Esophagus squamous epithelium (tissue), 5 donors: ENCODE data around the gene RTL10. TPM values are rescaled to one million over a fixed set of nuclear protein-coding genes. Genes with fewer than 3 reads are reported as not detected.
A peak's percentile ranks its signal among the peaks of the same experiment; 100 is the strongest.

Experiments
- DNase-seq: peaks from one replicate; lab custom pipeline; 2025; lab: John Stamatoyannopoulos, UW
- H3K27ac ChIP-seq, 4 donors: fragments of 200-600 bp; sonication (generic); one replicate each; pipeline ENCODE4 v1.5.1; 2016 to 2019; ENCODE audit warnings: mild to moderate bottlenecking in 1 of 4
- H3K27me3 ChIP-seq, 4 donors: fragments of 200-600 bp; sonication (generic); 1 replicate in 3 of 4; 2 replicates in 1 of 4; pipeline versions ENCODE4 v1.5.1 to v1.6.0; 2017 to 2021; ENCODE audit warnings: antibody characterized with exemption in 1 of 4
- H3K36me3 ChIP-seq, 3 donors: fragments of 200-600 bp; sonication (generic); one replicate each; pipeline ENCODE4 v1.5.1; 2016 to 2019
- H3K4me1 ChIP-seq, 3 donors: fragments of 200-600 bp; sonication (generic); one replicate each; pipeline ENCODE4 v1.5.1; 2017 to 2019
- H3K4me3 ChIP-seq, 4 donors: fragments of 200-600 bp; sonication (generic); 1 replicate in 3 of 4; 2 replicates in 1 of 4; pipeline ENCODE4 v1.5.1; 2016 to 2019; ENCODE audit warnings: mild to moderate bottlenecking in 2 of 4, moderate library complexity in 1 of 4
- H3K9me3 ChIP-seq, 3 donors: fragments of 200-600 bp; sonication (generic); one replicate each; pipeline ENCODE4 v1.5.1; 2016 to 2019
- CTCF ChIP-seq, 6 experiments: fragments of 450-650 bp in 4 of 6; fragments of 200-600 bp in 2 of 6; sonication (generic) in 2 of 6; IDR thresholded peaks; one replicate each; pipeline ENCODE4 v1.5.1; 2016 to 2019; ENCODE audit warnings: antibody characterized with exemption in 6 of 6, mild to moderate bottlenecking in 4 of 6, moderate library complexity in 4 of 6
- POLR2A ChIP-seq, 4 donors: fragments of 450-650 bp; IDR thresholded peaks; one replicate each; pipeline ENCODE4 v1.6.1; 2017; ENCODE audit warnings: antibody characterized with exemption in 4 of 4, mild to moderate bottlenecking in 4 of 4, moderate library complexity in 3 of 4
- WGBS, 2 donors: methylation state at CpG; one replicate each; pipeline ENCODE4 v1.1.5; 2018; 5-methylcytosine and 5-hydroxymethylcytosine counted together
- intact Hi-C: fragments of 100-400 bp; cut with DNase I; formaldehyde crosslinking; loops from one replicate; pipeline ENCODE4 v1.15.0; 2022
- total RNA-seq, 4 donors: library from RNA; depleted of rRNA; stranded (reverse); fragments of >200 nt; gene quantifications; one replicate each; pipeline ENCODE4 v1.1.0, GENCODE V29; 2016
- donor health status: DM: yes; HTN: yes; CAD: no.

Gene RTL10
- total RNA-seq, 4 donors from 2014 or later, result 9.4 to 18.2 (median 11.4) TPM

DNA sequence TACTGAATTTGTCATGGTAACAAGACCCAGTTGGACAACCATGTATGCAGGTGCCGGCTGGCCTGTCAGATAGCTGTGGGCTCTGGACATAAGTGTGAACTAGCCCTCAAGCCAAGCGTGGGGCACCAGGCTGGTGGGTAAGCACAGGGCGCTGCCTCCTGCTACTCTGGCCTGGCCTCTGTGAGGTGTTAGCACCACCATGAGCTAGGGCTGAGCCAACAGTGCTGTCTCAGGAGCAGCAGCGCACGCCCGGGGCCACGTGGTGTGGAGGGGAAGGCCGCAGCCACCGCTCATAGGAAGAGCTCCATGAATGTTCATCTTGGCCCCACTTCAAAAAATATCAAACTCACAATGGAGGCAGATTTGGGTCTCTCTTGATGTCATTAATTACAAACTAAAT lies 35.3 kb upstream of the RTL10 start:
- Histone ChIP-seq H3K27ac (no peak overlapping the region), H3K9me3 (no peaks in the 10 kb centered on the region), H3K4me1 (peaks cover 24 to 61% (median 28%) of the 10 kb centered on the region in 3 donors), H3K27me3 (no peaks in the 10 kb centered on the region), H3K4me3 (no peak overlapping the region), H3K36me3 (peaks cover 0 to 27% (median 0%) of the 10 kb centered on the region in 3 donors)
- intact Hi-C loops, result no loop called here
- 84 to 100% methylated on average over 3 to 5 of the region's 9 CpGs for WGBS, 2 donors
- TF ChIP-seq CTCF (IDR thresholded peaks at IDR 0.05) (no peak), POLR2A (IDR thresholded peaks at IDR 0.05) (no peak)
- DNase-seq, result no peak

DNA sequence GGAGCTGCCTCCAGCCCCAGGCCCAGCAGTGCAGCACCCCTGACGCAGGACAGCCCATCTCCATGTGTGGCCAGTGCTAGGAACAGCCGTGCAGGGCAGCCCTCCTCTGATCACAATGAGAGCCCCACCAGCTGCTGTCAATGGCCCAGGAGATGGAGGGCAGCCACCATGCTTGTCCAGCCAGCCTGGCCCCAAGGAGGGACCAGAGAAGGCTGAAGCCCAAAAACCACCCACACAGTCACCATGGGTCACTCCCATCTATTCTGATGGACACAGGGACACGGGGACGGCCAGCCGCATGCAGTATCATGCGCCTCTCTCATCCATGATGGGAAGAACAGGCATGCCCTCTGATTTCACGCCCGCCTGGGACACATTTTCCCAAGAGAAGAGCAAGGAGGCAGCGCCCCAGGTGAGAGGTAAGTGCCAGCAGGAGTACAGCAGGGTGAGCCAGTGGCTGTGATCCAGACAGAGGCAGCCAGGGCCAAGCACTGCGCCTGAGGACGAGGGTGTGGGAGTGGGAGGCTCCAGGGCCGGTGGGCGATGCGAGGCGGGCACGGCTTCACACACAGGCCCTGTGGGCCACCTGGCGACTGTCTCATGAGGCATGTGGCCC lies 33.6 kb upstream of the RTL10 start:
- DNase-seq, result no peak
- Histone ChIP-seq H3K27ac (no peak overlapping the region), H3K4me3 (no peak overlapping the region), H3K9me3 (no peaks in the 10 kb centered on the region), H3K27me3 (no peaks in the 10 kb centered on the region), H3K4me1 (peaks cover 24 to 61% (median 28%) of the 10 kb centered on the region in 3 donors), H3K36me3 (peaks cover 0 to 13% (median 0%) of the 10 kb centered on the region in 3 donors)
- TF ChIP-seq CTCF (IDR thresholded peaks at IDR 0.05) (no peak), POLR2A (IDR thresholded peaks at IDR 0.05) (no peak)
- WGBS, 2 donors, result 48 to 71% methylated on average over 12 of the region's 17 CpGs
- intact Hi-C loops, result no loop called here

DNA sequence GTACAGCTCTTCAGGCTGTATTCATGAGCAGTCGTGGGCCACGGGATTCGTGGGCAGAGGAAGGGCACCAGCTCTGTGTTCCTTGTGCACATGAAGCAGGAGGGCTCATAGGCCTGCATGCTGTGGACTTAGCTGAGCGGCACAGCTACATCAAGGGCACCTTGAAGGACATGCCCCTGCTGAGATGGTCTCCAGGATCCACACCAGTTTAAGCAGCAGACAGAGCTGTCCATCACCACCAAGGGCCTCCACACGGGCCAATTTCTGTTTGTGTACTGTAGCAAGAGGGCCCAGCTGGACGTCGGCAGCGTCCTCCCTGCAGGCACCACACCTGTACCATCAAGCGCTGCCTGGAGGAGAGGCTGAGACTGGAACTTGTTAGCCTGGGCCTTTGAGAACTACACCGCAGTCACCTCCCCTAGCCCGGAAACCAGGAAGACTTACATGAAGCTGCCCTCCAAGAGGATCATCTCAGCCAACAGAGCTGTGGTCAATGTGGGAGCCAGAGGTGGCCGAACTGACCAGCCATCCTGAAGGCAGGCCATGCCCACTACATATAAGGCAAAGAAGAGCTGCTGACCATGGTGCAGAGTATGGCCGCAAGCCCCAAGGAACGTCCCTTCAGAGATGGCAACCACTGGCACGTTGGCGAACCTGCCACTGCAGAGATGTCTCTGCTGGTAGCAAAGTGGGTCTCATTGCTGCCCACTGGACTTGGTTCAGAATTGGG lies 32.7 kb upstream of the RTL10 start:
- Histone ChIP-seq H3K27me3 (no peaks in the 10 kb centered on the region), H3K9me3 (no peaks in the 10 kb centered on the region), H3K36me3 (peaks cover 0 to 18% (median 0%) of the 10 kb centered on the region in 3 donors), H3K4me1 (peaks cover 22 to 54% (median 28%) of the 10 kb centered on the region in 3 donors), H3K27ac (peak overlapping the region in 1 of 4 donors; percentile 45), H3K4me3 (no peak overlapping the region)
- TF ChIP-seq POLR2A (IDR thresholded peaks at IDR 0.05) (no peak), CTCF (IDR thresholded peaks at IDR 0.05) (no peak)
- WGBS, 2 donors, result 54 to 62% methylated on average over 4 to 8 of the region's 16 CpGs
- intact Hi-C loops, result no loop called here
- DNase-seq, result no peak

- peaks cover 16 to 51% (median 22%) of the 10 kb centered on the region in 3 donors for H3K4me1 ChIP-seq
- WGBS, 2 donors, result 42 to 58% methylated on average over 7 of the region's 12 CpGs
Observed at GRCh38 chr22:19886605-19887255, 32.1 kb upstream of the RTL10 start.

More at GRCh38 chr22:19886605-19887255, 32.1 kb upstream of the RTL10 start:
- TF ChIP-seq CTCF (IDR thresholded peaks at IDR 0.05) (no peak), POLR2A (IDR thresholded peaks at IDR 0.05) (no peak)
- Histone ChIP-seq H3K27ac (peak overlapping the region in 3 of 4 donors; percentile 6 to 46 (median 44)), H3K36me3 (peaks cover 0 to 19% (median 0%) of the 10 kb centered on the region in 3 donors), H3K9me3 (no peaks in the 10 kb centered on the region), H3K4me3 (no peak overlapping the region), H3K27me3 (no peaks in the 10 kb centered on the region)
- no peak for DNase-seq
- intact Hi-C loops, result no loop called here
